B cell (primary cell): Measurements from ENCODE around the gene GALNT6.

Experiments used
- CTCF ChIP-seq: fragments of 200-600 bp; IDR thresholded peaks from one replicate; pipeline ENCODE4 v1.8.0; 2022; ENCODE audit warnings: antibody characterized with exemption, mild to moderate bottlenecking
- EZH2 ChIP-seq: IDR thresholded peaks from 2 replicates; pipeline ENCODE4 v1.6.1; 2012; ENCODE audit warnings: borderline replicate concordance, low read depth, mild to moderate bottlenecking, moderate library complexity, low read length; ENCODE audit not compliant: insufficient read depth, poor library complexity, severe bottlenecking

GRCh38 chr12:51334764-51335163, 56.4 kb downstream of the GALNT6 start:
- TF ChIP-seq CTCF = no peak
- no peak for TF ChIP-seq EZH2
